Measurements from ENCODE around the gene DPP10.

- TF ChIP-seq CTCF (IDR thresholded peaks at IDR 0.05; ENCODE audit: low read length) (no peak), EZH2 (IDR thresholded peaks at IDR 0.05; ENCODE audit: borderline replicate concordance, low read length) (no peak)
Observed at GRCh38 chr2:114922076-114922475, 479.6 kb downstream of the DPP10 start.

All from OCI-LY1 (cell line).